ENCODE data around the gene ALKBH1.

ALKBH1 gene

DNA sequence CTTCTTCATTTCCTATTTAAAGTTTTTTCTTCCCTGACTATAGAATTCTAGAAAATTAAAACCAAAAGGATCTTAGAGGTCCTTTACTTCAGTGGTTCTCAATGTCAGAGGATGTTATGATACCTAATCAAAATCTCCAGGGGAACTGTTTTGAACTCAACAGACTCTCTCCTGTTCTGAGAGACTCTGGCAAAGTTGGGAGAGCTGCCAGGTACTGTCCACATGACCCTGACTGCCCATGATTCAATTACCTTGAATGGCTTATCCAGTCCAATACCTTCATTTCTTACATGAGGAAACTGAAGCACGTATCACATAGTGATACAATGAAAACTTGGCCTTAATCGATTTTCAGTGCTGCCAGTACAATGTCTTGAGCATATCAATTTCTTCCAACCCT, 16.6 kb downstream of the ALKBH1 start:
- H3K4me2 ChIP-seq (ENCODE audit: low read length, poor library complexity, severe bottlenecking), result no peak overlapping the region
- H3K36me3 ChIP-seq (ENCODE audit: control insufficient read depth in 1 of 2, insufficient read depth in 2 of 2, low read depth in 1 of 2, low read length in 2 of 2), result peaks cover 16 to 66% of the 10 kb centered on the region in 2 experiments
- H2BK120ac ChIP-seq (ENCODE audit: low read depth, low read length), result no peak overlapping the region
- no peak overlapping the region for H3K27ac ChIP-seq (ENCODE audit: low read length, poor library complexity, severe bottlenecking)
- H4K8ac ChIP-seq (ENCODE audit: low read length), result no peak overlapping the region
- WGBS, result 91% methylated on average over 2 of the region's 2 CpGs
- no peak overlapping the region for H4K91ac ChIP-seq (ENCODE audit: low read length)
- H2BK5ac ChIP-seq (ENCODE audit: low read depth, low read length, poor library complexity, severe bottlenecking), result no peak overlapping the region
- no peak overlapping the region for H3K23ac ChIP-seq (ENCODE audit: low read length in 2 of 2)
- H2AK5ac ChIP-seq (ENCODE audit: low read length, severe bottlenecking), result no peak overlapping the region
- H3K4ac ChIP-seq (ENCODE audit: low read depth in 1 of 2, low read length in 2 of 2), result no peak overlapping the region
- H3K14ac ChIP-seq (ENCODE audit: low read length in 2 of 2), result no peak overlapping the region
- H3K18ac ChIP-seq (ENCODE audit: low read depth in 1 of 2, low read length in 2 of 2), result no peak overlapping the region
- H3K79me1 ChIP-seq (replicated peaks; ENCODE audit: low read length, poor library complexity, severe bottlenecking), result peaks cover 11% of the 10 kb centered on the region
- DNase-seq, result no peak
- no peak overlapping the region for H2AFZ ChIP-seq (ENCODE audit: low read depth, low read length)
- no peak overlapping the region for H2BK15ac ChIP-seq (ENCODE audit: low read depth, poor library complexity, severe bottlenecking)
- H3K9me3 ChIP-seq (ENCODE audit: control insufficient read depth, low read length), result no peaks in the 10 kb centered on the region
- H3K4me1 ChIP-seq (ENCODE audit: control insufficient read depth, insufficient read depth, low read depth, low read length), result no peaks in the 10 kb centered on the region
- H3K9ac ChIP-seq (ENCODE audit: low read length), result no peak overlapping the region
- no peaks in the 10 kb centered on the region for H3K27me3 ChIP-seq (ENCODE audit: control insufficient read depth in 1 of 2, insufficient read depth in 1 of 2, low read length in 2 of 2)
- H3K4me3 ChIP-seq (ENCODE audit: insufficient read depth in 1 of 2, low read depth in 1 of 2, low read length in 2 of 2), result no peak overlapping the region
- H2BK12ac ChIP-seq (ENCODE audit: low read length in 2 of 2), result no peak overlapping the region

DNA sequence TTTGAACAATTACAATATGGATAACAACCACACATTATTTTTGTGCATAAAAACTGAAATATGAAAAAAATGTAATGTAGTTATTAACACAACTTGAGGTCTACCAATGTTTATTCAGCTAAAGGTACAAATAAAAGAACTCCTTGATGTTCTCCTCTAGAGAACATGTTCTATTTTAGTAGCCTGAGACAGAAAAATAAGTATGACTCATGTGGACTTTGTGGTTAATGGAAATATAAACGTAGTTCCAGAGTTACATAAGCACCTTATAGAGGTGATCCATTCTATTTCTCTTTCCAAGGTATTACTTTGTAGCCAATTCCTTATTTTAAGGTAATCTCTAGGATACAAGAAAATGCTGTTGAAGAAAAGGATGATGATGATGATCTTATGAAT, 25.7 kb downstream of the ALKBH1 start:
- Histone ChIP-seq H2BK120ac (ENCODE audit: low read depth, low read length) (no peak overlapping the region), H3K27ac (ENCODE audit: low read length, poor library complexity, severe bottlenecking) (no peak overlapping the region), H3K79me1 (replicated peaks; ENCODE audit: low read length, poor library complexity, severe bottlenecking) (peaks cover 2% of the 10 kb centered on the region), H4K8ac (ENCODE audit: low read length) (no peak overlapping the region), H2AFZ (ENCODE audit: low read depth, low read length) (no peak overlapping the region), H2AK5ac (ENCODE audit: low read length, severe bottlenecking) (no peak overlapping the region), H2BK12ac (ENCODE audit: low read length in 2 of 2) (no peak overlapping the region), H3K4ac (ENCODE audit: low read depth in 1 of 2, low read length in 2 of 2) (no peak overlapping the region), H3K14ac (ENCODE audit: low read length in 2 of 2) (no peak overlapping the region), H2BK5ac (ENCODE audit: low read depth, low read length, poor library complexity, severe bottlenecking) (no peak overlapping the region), H3K4me3 (ENCODE audit: insufficient read depth in 1 of 2, low read depth in 1 of 2, low read length in 2 of 2) (no peak overlapping the region), H3K36me3 (ENCODE audit: control insufficient read depth in 1 of 2, insufficient read depth in 2 of 2, low read depth in 1 of 2, low read length in 2 of 2) (peaks cover 15 to 50% of the 10 kb centered on the region in 2 experiments), H3K4me1 (ENCODE audit: control insufficient read depth, insufficient read depth, low read depth, low read length) (no peaks in the 10 kb centered on the region), H3K27me3 (ENCODE audit: control insufficient read depth in 1 of 2, insufficient read depth in 1 of 2, low read length in 2 of 2) (no peaks in the 10 kb centered on the region), H2BK15ac (ENCODE audit: low read depth, poor library complexity, severe bottlenecking) (no peak overlapping the region), H3K4me2 (ENCODE audit: low read length, poor library complexity, severe bottlenecking) (no peak overlapping the region), H3K18ac (ENCODE audit: low read depth in 1 of 2, low read length in 2 of 2) (no peak overlapping the region), H4K91ac (ENCODE audit: low read length) (no peak overlapping the region), H3K9ac (ENCODE audit: low read length) (no peak overlapping the region), H3K23ac (ENCODE audit: low read length in 2 of 2) (no peak overlapping the region), H3K9me3 (ENCODE audit: control insufficient read depth, low read length) (no peaks in the 10 kb centered on the region)
- no CpG with 5 or more reads among the region's 1 CpG for WGBS
- DNase-seq, result peak; percentile 62

DNA sequence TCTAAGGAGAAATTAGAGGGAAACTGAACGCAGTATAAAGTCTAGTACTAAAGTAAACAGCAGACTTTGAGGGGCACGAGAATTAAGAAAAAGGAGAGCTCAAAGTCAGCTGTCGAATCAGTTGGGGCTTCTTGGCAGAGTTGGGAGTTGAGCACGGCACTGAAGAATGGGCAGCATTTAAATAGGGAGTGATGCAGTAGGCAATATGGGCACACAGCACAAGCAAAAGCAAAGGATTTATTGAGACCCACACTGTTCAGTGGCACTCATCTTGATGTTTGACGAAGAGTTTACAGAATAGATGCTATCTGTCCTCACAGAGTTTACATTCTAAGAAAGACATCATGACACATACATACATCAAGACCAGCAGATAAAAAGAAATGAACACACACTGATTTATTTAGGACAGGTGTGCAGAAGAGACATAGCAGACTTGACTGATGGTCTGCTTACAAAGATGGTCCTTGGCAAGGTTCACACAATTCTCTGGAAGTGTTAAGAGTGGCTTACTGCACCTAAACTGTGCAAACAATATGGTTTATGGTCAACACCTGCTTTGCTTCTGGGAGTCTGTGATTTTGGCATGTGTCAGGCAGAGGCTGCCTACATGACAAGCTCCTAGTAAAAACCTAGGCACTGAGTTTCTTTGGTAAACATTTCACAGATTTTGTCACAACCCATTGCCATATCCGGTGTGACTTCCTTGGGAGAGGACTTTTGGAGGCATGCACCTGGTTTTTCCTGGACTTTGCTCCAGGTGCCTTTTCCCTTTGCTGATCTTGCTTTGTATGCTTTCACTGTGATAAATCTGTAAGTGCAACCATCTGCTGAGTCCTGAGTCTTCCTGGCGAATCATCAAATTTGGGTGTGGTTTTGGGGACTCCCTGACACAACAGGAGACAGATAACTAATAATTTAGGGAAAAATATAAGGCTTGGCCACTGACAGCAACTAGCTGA, 26.3 kb downstream of the ALKBH1 start:
- Histone ChIP-seq H2AK5ac (ENCODE audit: low read length, severe bottlenecking) (no peak overlapping the region), H2BK5ac (ENCODE audit: low read depth, low read length, poor library complexity, severe bottlenecking) (no peak overlapping the region), H3K9me3 (ENCODE audit: control insufficient read depth, low read length) (no peaks in the 10 kb centered on the region), H3K27me3 (ENCODE audit: control insufficient read depth in 1 of 2, insufficient read depth in 1 of 2, low read length in 2 of 2) (no peaks in the 10 kb centered on the region), H3K4ac (ENCODE audit: low read depth in 1 of 2, low read length in 2 of 2) (no peak overlapping the region), H2AFZ (ENCODE audit: low read depth, low read length) (no peak overlapping the region), H3K4me2 (ENCODE audit: low read length, poor library complexity, severe bottlenecking) (no peak overlapping the region), H4K8ac (ENCODE audit: low read length) (no peak overlapping the region), H3K36me3 (ENCODE audit: control insufficient read depth in 1 of 2, insufficient read depth in 2 of 2, low read depth in 1 of 2, low read length in 2 of 2) (peaks cover 11 to 48% of the 10 kb centered on the region in 2 experiments), H4K91ac (ENCODE audit: low read length) (no peak overlapping the region), H2BK120ac (ENCODE audit: low read depth, low read length) (no peak overlapping the region), H3K23ac (ENCODE audit: low read length in 2 of 2) (no peak overlapping the region), H3K79me1 (replicated peaks; ENCODE audit: low read length, poor library complexity, severe bottlenecking) (peaks cover 2% of the 10 kb centered on the region), H2BK12ac (ENCODE audit: low read length in 2 of 2) (no peak overlapping the region), H3K27ac (ENCODE audit: low read length, poor library complexity, severe bottlenecking) (no peak overlapping the region), H3K14ac (ENCODE audit: low read length in 2 of 2) (no peak overlapping the region), H3K9ac (ENCODE audit: low read length) (no peak overlapping the region), H2BK15ac (ENCODE audit: low read depth, poor library complexity, severe bottlenecking) (no peak overlapping the region), H3K4me1 (ENCODE audit: control insufficient read depth, insufficient read depth, low read depth, low read length) (no peaks in the 10 kb centered on the region), H3K18ac (ENCODE audit: low read depth in 1 of 2, low read length in 2 of 2) (no peak overlapping the region), H3K4me3 (ENCODE audit: insufficient read depth in 1 of 2, low read depth in 1 of 2, low read length in 2 of 2) (no peak overlapping the region)
- WGBS, result 69% methylated on average over 7 of the region's 7 CpGs
- DNase-seq, result peak; percentile 25

DNA sequence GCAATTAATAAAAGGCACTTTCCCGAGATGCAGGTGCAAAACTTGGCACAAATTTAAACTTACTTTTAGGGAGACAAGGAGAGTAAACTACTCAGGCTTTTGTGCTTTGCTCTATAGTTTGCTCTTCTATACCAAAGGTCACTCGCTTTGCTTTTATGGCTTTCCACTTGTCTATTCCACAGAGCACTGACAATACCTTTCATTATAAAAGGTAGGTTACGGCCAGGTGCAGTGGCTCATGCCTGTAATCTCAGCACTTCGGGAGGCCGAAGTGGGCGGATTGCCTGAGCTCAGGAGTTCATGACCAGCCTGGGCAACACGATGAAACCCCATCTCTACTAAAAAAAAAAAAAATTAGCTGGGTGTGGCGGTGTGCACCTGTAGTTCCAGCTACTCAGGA, 32.9 kb downstream of the ALKBH1 start:
- H3K4me2 ChIP-seq (ENCODE audit: low read length, poor library complexity, severe bottlenecking), result no peak overlapping the region
- peaks cover 4% of the 10 kb centered on the region for H3K79me1 ChIP-seq (replicated peaks; ENCODE audit: low read length, poor library complexity, severe bottlenecking)
- H3K4me1 ChIP-seq (ENCODE audit: control insufficient read depth, insufficient read depth, low read depth, low read length), result no peaks in the 10 kb centered on the region
- no peak overlapping the region for H3K18ac ChIP-seq (ENCODE audit: low read depth in 1 of 2, low read length in 2 of 2)
- no peak overlapping the region for H2BK12ac ChIP-seq (ENCODE audit: low read length in 2 of 2)
- no peaks in the 10 kb centered on the region for H3K27me3 ChIP-seq (ENCODE audit: control insufficient read depth in 1 of 2, insufficient read depth in 1 of 2, low read length in 2 of 2)
- no peak overlapping the region for H3K9ac ChIP-seq (ENCODE audit: low read length)
- H4K91ac ChIP-seq (ENCODE audit: low read length), result no peak overlapping the region
- peaks cover 18 to 69% of the 10 kb centered on the region in 2 experiments for H3K36me3 ChIP-seq (ENCODE audit: control insufficient read depth in 1 of 2, insufficient read depth in 2 of 2, low read depth in 1 of 2, low read length in 2 of 2)
- H2BK120ac ChIP-seq (ENCODE audit: low read depth, low read length), result no peak overlapping the region
- no peak overlapping the region for H2BK5ac ChIP-seq (ENCODE audit: low read depth, low read length, poor library complexity, severe bottlenecking)
- no peak overlapping the region for H3K4me3 ChIP-seq (ENCODE audit: insufficient read depth in 1 of 2, low read depth in 1 of 2, low read length in 2 of 2)
- no peak overlapping the region for H3K4ac ChIP-seq (ENCODE audit: low read depth in 1 of 2, low read length in 2 of 2)
- H3K23ac ChIP-seq (ENCODE audit: low read length in 2 of 2), result no peak overlapping the region
- no peak overlapping the region for H2AFZ ChIP-seq (ENCODE audit: low read depth, low read length)
- no peak overlapping the region for H2BK15ac ChIP-seq (ENCODE audit: low read depth, poor library complexity, severe bottlenecking)
- H3K14ac ChIP-seq (ENCODE audit: low read length in 2 of 2), result no peak overlapping the region
- no peak overlapping the region for H3K27ac ChIP-seq (ENCODE audit: low read length, poor library complexity, severe bottlenecking)
- WGBS, result 97% methylated on average over 7 of the region's 8 CpGs
- H2AK5ac ChIP-seq (ENCODE audit: low read length, severe bottlenecking), result no peak overlapping the region
- H3K9me3 ChIP-seq (ENCODE audit: control insufficient read depth, low read length), result no peaks in the 10 kb centered on the region
- H4K8ac ChIP-seq (ENCODE audit: low read length), result no peak overlapping the region
- DNase-seq, result no peak
